Measurements from ENCODE around the gene KDM7A. TPM values are rescaled to one million over a fixed set of nuclear protein-coding genes. Genes with fewer than 3 reads are reported as not detected.

The KDM7A gene
- total RNA-seq, 1 experiment from 2014 or later = 12.2 TPM

DNA sequence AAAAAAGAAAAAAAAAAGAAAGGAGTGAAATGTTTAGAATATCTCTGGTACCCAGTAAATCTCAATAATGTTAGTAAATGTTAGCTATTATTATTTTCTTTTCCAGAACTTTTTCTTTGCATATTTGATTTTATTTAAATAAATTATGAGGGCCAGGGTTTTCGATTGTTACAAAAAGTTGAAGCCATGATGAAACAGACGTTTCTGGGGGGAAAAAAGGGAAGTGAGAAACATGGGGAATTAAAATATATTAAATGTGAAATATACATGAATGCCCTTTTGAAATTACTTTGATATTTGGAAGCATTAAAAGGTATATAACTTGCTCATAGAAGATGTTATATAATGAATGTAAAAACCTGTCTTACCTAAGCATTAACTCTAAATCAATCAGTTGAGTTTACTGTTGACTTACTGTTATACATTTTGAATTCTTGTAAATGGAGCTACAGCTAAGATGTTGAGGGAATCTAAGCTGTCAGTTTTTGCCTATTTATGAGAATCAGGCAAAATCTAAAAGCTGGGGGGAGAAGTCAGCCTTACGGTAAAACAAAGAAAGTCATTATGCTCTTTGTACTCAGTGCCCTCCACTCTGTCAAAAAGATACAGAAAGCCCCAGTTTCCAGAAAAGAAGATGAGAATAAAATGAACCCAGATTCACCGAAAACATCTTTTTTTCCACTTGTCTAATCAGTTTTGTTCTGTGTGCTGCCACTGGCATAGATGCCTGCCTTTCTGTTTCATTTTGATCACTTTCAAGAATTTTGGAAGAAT is 30.0 kb upstream of the KDM7A start:
- no peak overlapping the region for H3K27ac Mint-ChIP-seq

DNA sequence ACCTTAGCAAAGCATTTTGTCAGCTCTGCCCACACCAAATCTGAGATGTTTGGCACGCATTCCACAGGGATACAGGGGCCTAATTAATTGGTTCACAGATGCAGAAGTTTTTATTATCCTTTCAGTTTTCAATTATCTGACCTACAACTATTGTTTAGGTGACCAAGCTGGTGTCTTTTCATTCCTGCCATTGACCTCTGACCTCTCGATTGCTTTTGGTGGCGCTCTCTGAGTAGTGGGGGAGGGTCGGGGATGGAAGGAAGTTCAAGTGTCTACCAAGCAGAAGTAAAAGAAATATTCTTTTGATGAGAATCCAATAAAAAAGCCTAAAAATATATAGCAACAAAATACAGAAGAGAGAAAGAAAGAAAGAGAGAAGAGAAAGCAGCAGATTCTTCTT is 28.8 kb upstream of the KDM7A start:
- peaks cover 4% of the 10 kb centered on the region; the same call in 1 of the 2 replicates for H3K27me3 Mint-ChIP-seq (ENCODE audit: low read depth)
- H3K4me3 Mint-ChIP-seq = no peak overlapping the region
- ATAC-seq (0 out of 2 replicates have a peak, but pooled peaks have one; percentile 16), DNase-seq (ENCODE audit: low spot score) (no peak)
- peaks cover 25% of the 10 kb centered on the region for H3K9me3 Mint-ChIP-seq
- peaks cover 25% of the 10 kb centered on the region for H3K4me1 Mint-ChIP-seq
- CTCF ChIA-PET = interaction anchor here (0.6 to 1.3 kb wide), 2 partner anchors 12 to 137 kb away, joined by 3 read pairs; no protein-coding TSS in a partner anchor
- peaks cover 13% of the 10 kb centered on the region for H3K36me3 Mint-ChIP-seq
- H3K27ac Mint-ChIP-seq = no peak overlapping the region
- POLR2A ChIA-PET = no interaction called here
- no peak for TF ChIP-seq ZNF138 (CRISPR knock-in tag; conservative IDR thresholded peaks at IDR 0.05)
- no peak for TF ChIP-seq NR2C2 (CRISPR knock-in tag; IDR thresholded peaks at IDR 0.05)
- no peak for TF ChIP-seq ZNF219 (CRISPR knock-in tag; IDR thresholded peaks at IDR 0.05; ENCODE audit: borderline replicate concordance)
- TF ChIP-seq SMAD3 (CRISPR knock-in tag; IDR thresholded peaks at IDR 0.05; ENCODE audit: borderline replicate concordance) = no peak
- TF ChIP-seq, protein P1, sequence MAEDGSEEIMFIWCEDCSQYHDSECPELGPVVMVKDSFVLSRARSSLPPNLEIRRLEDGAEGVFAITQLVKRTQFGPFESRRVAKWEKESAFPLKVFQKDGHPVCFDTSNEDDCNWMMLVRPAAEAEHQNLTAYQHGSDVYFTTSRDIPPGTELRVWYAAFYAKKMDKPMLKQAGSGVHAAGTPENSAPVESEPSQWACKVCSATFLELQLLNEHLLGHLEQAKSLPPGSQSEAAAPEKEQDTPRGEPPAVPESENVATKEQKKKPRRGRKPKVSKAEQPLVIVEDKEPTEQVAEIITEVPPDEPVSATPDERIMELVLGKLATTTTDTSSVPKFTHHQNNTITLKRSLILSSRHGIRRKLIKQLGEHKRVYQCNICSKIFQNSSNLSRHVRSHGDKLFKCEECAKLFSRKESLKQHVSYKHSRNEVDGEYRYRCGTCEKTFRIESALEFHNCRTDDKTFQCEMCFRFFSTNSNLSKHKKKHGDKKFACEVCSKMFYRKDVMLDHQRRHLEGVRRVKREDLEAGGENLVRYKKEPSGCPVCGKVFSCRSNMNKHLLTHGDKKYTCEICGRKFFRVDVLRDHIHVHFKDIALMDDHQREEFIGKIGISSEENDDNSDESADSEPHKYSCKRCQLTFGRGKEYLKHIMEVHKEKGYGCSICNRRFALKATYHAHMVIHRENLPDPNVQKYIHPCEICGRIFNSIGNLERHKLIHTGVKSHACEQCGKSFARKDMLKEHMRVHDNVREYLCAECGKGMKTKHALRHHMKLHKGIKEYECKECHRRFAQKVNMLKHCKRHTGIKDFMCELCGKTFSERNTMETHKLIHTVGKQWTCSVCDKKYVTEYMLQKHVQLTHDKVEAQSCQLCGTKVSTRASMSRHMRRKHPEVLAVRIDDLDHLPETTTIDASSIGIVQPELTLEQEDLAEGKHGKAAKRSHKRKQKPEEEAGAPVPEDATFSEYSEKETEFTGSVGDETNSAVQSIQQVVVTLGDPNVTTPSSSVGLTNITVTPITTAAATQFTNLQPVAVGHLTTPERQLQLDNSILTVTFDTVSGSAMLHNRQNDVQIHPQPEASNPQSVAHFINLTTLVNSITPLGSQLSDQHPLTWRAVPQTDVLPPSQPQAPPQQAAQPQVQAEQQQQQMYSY (CRISPR knock-in tag; IDR thresholded peaks at IDR 0.05) = no peak
- TF ChIP-seq, protein P2, sequence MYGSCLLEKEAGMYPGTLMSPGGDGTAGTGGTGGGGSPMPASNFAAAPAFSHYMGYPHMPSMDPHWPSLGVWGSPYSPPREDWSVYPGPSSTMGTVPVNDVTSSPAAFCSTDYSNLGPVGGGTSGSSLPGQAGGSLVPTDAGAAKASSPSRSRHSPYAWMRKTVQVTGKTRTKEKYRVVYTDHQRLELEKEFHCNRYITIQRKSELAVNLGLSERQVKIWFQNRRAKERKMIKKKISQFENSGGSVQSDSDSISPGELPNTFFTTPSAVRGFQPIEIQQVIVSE (CRISPR knock-in tag; IDR thresholded peaks at IDR 0.05; ENCODE audit: borderline replicate concordance) = no peak
- TF ChIP-seq ZBTB21 (CRISPR knock-in tag; IDR thresholded peaks at IDR 0.05; ENCODE audit: borderline replicate concordance) = no peak

More for the DNA sequence above, 30.0 kb upstream of the KDM7A start:
- Mint-ChIP-seq H3K4me1 (peaks cover 22% of the 10 kb centered on the region), H3K4me3 (no peak overlapping the region), H3K27me3 (ENCODE audit: low read depth) (peaks cover 4% of the 10 kb centered on the region; the same call in 1 of the 2 replicates), H3K9me3 (peaks cover 25% of the 10 kb centered on the region), H3K36me3 (peaks cover 13% of the 10 kb centered on the region)
- ChIA-PET CTCF (no interaction called here), POLR2A (no interaction called here)
- no peak for ATAC-seq
- no peak for DNase-seq (ENCODE audit: low spot score)
- TF ChIP-seq, protein P3, sequence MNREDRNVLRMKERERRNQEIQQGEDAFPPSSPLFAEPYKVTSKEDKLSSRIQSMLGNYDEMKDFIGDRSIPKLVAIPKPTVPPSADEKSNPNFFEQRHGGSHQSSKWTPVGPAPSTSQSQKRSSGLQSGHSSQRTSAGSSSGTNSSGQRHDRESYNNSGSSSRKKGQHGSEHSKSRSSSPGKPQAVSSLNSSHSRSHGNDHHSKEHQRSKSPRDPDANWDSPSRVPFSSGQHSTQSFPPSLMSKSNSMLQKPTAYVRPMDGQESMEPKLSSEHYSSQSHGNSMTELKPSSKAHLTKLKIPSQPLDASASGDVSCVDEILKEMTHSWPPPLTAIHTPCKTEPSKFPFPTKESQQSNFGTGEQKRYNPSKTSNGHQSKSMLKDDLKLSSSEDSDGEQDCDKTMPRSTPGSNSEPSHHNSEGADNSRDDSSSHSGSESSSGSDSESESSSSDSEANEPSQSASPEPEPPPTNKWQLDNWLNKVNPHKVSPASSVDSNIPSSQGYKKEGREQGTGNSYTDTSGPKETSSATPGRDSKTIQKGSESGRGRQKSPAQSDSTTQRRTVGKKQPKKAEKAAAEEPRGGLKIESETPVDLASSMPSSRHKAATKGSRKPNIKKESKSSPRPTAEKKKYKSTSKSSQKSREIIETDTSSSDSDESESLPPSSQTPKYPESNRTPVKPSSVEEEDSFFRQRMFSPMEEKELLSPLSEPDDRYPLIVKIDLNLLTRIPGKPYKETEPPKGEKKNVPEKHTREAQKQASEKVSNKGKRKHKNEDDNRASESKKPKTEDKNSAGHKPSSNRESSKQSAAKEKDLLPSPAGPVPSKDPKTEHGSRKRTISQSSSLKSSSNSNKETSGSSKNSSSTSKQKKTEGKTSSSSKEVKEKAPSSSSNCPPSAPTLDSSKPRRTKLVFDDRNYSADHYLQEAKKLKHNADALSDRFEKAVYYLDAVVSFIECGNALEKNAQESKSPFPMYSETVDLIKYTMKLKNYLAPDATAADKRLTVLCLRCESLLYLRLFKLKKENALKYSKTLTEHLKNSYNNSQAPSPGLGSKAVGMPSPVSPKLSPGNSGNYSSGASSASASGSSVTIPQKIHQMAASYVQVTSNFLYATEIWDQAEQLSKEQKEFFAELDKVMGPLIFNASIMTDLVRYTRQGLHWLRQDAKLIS (CRISPR knock-in tag; IDR thresholded peaks at IDR 0.05; ENCODE audit: borderline replicate concordance) = no peak
- TF ChIP-seq NFYB (CRISPR knock-in tag; conservative IDR thresholded peaks at IDR 0.05; ENCODE audit: low read depth) (no peak), ZNF121 (CRISPR knock-in tag; IDR thresholded peaks at IDR 0.05) (no peak), ELF4 (CRISPR knock-in tag; IDR thresholded peaks at IDR 0.05; ENCODE audit: low read depth) (no peak), RORB (CRISPR knock-in tag; IDR thresholded peaks at IDR 0.05) (no peak), NR2C2 (CRISPR knock-in tag; IDR thresholded peaks at IDR 0.05) (no peak), MXD4 (CRISPR knock-in tag; IDR thresholded peaks at IDR 0.05; ENCODE audit: borderline replicate concordance) (no peak), CREM (CRISPR knock-in tag; IDR thresholded peaks at IDR 0.05) (no peak), ZNF219 (CRISPR knock-in tag; IDR thresholded peaks at IDR 0.05; ENCODE audit: borderline replicate concordance) (no peak), ZNF232 (CRISPR knock-in tag; IDR thresholded peaks at IDR 0.05) (no peak), SMAD3 (CRISPR knock-in tag; IDR thresholded peaks at IDR 0.05; ENCODE audit: borderline replicate concordance) (no peak), RELA (CRISPR knock-in tag; IDR thresholded peaks at IDR 0.05; ENCODE audit: borderline replicate concordance) (no peak)
- TF ChIP-seq, protein P4, sequence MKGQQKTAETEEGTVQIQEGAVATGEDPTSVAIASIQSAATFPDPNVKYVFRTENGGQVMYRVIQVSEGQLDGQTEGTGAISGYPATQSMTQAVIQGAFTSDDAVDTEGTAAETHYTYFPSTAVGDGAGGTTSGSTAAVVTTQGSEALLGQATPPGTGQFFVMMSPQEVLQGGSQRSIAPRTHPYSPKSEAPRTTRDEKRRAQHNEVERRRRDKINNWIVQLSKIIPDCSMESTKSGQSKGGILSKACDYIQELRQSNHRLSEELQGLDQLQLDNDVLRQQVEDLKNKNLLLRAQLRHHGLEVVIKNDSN (CRISPR knock-in tag; IDR thresholded peaks at IDR 0.05) = no peak
- TF ChIP-seq, protein P5, sequence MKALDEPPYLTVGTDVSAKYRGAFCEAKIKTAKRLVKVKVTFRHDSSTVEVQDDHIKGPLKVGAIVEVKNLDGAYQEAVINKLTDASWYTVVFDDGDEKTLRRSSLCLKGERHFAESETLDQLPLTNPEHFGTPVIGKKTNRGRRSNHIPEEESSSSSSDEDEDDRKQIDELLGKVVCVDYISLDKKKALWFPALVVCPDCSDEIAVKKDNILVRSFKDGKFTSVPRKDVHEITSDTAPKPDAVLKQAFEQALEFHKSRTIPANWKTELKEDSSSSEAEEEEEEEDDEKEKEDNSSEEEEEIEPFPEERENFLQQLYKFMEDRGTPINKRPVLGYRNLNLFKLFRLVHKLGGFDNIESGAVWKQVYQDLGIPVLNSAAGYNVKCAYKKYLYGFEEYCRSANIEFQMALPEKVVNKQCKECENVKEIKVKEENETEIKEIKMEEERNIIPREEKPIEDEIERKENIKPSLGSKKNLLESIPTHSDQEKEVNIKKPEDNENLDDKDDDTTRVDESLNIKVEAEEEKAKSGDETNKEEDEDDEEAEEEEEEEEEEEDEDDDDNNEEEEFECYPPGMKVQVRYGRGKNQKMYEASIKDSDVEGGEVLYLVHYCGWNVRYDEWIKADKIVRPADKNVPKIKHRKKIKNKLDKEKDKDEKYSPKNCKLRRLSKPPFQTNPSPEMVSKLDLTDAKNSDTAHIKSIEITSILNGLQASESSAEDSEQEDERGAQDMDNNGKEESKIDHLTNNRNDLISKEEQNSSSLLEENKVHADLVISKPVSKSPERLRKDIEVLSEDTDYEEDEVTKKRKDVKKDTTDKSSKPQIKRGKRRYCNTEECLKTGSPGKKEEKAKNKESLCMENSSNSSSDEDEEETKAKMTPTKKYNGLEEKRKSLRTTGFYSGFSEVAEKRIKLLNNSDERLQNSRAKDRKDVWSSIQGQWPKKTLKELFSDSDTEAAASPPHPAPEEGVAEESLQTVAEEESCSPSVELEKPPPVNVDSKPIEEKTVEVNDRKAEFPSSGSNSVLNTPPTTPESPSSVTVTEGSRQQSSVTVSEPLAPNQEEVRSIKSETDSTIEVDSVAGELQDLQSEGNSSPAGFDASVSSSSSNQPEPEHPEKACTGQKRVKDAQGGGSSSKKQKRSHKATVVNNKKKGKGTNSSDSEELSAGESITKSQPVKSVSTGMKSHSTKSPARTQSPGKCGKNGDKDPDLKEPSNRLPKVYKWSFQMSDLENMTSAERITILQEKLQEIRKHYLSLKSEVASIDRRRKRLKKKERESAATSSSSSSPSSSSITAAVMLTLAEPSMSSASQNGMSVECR (CRISPR knock-in tag; IDR thresholded peaks at IDR 0.05; ENCODE audit: borderline replicate concordance) = no peak
